Measurements from ENCODE around the gene TMEM244.

- no peak for TF ChIP-seq CTCF (IDR thresholded peaks at IDR 0.05 in 4 of 5, conservative IDR thresholded peaks at IDR 0.05 in 1 of 5)
- TF ChIP-seq POLR2A (IDR thresholded peaks at IDR 0.05), result no peak
Measured at GRCh38 chr6:129845696-129846095, 15.4 kb downstream of the TMEM244 start.

Data from gastrocnemius medialis (tissue), 4 donors.